ENCODE data around the gene SSH3.
A peak's percentile ranks its signal among the peaks of the same experiment; 100 is the strongest.

SSH3 gene

DNA sequence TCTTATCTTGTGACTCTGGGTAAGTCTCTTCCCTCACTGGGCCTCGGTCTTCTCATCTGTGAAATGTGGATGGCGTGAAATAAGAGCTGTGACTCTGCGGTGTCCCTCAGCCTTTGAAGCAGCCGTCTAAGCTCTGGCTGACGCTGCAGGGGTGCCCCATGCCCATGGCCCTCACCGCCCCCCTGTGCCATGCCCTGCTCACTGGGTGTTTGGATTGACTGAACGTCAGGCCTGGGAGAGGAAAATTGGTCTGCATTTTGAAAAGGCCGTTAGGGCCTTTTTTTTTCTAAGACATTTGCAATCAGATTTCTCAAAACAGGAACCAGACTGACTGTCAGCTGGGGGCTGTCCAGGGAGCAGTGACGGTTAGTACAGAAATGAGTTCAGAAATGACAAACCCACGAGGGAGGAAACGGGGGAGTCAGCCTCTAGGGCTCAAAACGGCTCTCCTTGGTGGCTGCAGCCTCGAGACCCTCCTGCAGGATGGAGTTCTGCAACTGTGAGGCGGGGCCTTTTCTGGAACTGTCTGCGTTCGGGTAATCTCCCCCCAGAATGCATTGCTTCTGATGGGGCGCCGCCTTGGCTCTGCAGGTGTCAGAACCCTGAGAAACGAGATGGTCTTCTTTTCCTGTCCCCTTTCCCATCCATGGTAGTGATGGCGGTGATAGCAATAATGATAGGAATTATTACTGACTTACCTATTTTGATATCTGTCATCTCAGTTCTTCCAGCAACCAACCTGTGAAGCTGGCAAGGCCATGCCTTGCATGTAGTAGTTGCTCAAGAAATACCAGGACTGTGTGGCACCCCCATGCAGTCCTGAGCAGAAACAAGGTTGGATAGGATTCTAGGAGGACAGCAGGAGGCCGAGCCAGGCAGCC is 35.0 kb upstream of the SSH3 start:
- peak; percentile 46 to 53 for DNase-seq

DNA sequence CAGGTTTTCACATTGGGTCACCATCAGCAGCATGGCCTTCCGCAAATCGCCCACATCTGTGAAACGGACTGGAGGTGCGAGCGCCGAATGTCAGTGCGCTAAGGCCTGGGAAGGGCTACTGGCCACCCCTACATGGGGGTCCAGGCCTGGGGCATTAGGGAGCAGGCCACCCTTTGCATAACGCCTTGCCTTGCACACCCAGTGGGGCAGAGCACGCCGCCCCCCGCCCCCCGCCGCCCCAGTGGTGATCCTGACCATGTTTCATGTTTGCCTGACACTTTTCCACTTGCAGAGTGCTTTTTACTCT is 34.4 kb upstream of the SSH3 start:
- no peak for DNase-seq

DNA sequence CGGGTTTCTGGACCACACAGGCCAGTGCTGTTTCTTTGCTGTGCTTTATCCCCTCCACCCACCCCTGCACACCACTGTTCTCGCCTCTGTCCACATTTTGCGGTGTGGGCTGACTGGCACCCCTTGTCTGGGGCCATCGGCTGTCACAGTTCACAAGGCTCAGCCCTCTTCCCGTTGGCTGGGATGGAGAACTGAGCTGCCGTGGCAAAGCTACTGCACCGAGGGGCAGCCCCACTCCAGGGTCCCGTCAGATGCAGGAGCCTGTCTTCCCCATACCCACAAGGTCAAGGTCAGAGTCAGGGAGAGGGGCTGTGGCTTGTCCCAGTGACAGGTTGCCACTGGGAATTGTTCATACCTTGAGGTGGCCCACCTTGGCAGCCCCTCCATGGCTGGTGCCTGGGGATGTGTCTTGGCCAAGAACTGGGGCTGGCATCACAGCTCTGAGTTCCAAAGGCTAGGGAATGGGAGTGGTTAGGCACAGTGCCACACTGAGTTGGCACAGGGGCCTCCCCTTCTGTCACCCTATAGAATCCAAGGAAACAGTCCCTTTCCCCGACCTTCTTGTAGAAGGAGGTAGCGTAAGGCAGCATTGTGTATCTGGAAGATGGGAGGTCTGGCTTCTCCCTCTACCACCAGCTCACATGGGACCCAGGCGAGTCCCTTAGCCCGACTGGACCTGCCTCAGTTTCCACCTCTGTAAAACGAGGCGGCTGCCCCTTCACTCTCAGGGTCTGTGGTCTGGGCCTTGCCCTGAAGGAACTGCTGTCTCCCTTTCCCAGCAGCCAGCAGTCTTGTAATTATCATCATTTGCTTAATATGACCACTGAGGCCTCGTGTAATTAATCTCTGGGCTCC is 33.7 kb upstream of the SSH3 start:
- DNase-seq: no peak

DNA sequence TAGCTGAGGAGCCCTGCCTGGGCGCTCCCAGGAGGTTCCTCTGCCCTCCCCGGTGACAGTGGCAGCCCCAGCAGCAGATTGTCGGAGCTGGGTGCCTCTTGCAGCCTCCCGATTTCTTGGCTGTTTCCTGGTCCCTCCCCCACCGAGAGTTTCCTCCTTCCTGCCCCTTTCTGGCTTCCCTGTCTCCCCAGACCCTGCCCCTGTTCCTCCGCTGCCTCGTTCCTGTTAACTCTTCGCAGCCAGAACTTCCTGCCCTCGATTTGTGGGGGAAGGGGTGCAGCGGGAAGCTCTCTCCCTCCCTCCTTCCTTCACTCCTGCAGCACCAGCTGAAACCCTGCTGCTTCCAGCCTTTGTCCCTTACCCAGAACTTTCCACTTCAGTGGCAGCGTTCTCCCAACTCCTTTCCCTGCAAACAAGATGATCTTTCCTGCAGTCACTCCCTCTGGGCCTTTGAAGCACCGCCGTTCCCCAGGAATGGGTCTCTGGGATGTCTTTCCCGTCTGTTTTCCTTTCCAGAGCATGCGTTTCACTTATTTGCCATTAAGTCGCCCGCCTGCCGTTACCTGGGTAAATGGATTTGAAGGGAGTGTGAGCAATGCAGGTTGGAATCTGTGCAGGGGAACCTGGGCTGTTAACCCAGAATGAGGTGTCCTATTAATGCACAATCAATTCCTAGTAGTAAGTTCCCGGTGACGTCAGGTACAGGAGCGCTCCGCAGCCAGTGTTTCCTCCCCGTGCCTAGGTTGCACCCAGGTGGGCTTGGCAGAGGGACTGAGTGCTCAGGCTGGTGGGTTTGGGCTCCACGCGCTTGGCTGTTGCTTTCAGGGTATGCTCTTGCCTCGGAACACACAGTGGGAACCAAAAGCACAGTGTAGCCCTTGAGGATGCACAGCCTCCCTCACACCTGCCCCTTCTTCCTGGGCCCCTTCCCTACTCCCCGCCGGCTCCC is 32.8 kb upstream of the SSH3 start:
- DNase-seq: no peak

DNA sequence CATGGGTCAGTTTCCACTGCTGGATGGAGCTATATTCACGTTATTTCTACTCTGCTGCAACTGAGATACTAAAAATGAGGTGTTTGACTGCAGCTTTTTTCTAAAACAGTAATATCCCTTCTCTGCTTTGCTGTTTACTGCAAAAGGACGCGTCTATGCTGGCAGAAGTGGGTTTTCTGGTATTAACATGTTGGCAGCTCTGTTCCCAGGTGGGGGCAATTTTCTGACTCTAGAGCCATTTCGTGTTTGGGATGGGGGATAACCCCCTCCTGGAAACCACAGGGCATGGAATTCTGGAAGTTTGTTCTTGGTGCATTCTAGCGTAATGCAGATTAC is 32.2 kb upstream of the SSH3 start:
- no peak for DNase-seq

DNA sequence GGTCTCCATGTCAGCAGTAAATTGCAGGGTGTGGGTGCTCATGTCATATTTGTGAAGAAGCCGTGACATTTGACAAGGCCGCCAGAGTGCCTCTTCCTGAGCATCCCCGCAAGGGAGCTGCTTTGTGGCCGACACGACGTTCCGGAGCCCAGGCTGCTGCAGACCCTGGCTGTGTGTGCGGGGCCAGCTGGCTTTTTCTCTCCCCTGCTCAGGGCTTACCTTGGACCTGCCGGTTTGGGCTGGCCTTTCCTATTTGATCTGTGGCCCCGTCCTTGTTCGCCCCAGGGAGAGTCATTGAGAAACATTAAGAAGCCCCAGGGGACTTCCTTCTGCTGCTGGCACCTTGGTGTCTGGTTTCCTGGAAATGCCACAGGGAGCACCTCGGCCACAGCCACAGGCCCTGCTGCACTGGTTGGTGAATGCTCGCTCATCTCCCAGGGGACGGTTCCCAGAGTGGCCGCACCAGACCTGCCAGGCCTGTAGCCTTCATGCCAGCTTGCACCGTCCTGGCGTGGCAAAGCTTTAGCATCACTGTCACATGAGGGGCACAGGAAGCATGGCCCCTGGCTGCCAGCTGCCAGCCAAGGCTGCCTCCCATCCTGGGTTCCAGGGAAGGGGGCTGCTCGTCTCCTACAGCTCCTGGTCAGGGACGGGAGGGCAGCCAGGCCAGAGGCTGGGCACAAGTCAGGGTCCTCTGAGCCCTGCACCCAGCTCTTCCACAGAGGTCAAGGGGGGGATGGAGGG is 31.6 kb upstream of the SSH3 start:
- DNase-seq: peak in 1 of 2 donors; percentile 40

DNA sequence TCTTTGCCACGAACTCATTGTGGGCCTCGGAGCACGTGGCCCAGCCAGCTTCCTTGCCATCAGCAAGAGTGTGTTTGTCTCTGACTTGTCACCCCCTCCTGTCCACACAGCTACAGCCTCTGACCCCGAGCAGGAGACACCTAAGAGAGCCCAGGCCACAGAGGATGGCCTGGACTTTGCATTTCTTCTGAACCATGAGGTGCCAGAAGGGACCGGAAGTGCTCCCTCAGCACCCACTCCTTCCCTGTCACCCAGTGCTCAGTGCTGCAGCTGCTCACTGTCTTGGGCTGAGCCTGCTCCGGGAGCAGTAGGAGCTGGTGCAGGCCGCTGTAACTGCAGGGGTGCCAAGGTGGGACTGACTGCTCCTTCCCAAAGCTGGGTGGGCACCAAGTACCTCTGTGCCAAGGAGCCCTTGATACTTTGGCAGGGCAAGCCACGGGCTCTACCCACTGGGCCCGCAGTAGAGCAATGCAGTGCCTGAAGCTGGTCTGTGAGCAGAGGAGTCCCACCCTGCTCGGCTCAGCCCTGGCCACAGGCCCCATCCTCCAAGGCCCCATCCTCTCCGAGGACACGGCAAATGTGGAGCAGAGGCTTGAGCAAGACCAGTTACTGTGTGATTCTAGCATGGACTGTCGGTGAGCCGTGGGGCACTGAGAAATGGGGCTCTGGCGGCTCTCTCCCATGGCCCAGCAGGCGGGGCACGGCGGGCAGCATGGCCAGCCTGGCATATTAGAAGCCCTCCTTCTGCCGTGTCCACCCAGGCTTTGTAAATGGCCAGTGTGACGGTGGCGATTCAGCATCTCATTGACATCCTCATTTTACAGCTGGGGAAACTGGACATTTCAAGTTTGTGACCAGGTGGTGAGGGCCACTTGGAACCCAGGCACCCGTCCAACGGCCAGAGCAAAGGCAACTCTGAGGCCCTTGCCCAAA is 30.7 kb upstream of the SSH3 start:
- no peak for DNase-seq

DNA sequence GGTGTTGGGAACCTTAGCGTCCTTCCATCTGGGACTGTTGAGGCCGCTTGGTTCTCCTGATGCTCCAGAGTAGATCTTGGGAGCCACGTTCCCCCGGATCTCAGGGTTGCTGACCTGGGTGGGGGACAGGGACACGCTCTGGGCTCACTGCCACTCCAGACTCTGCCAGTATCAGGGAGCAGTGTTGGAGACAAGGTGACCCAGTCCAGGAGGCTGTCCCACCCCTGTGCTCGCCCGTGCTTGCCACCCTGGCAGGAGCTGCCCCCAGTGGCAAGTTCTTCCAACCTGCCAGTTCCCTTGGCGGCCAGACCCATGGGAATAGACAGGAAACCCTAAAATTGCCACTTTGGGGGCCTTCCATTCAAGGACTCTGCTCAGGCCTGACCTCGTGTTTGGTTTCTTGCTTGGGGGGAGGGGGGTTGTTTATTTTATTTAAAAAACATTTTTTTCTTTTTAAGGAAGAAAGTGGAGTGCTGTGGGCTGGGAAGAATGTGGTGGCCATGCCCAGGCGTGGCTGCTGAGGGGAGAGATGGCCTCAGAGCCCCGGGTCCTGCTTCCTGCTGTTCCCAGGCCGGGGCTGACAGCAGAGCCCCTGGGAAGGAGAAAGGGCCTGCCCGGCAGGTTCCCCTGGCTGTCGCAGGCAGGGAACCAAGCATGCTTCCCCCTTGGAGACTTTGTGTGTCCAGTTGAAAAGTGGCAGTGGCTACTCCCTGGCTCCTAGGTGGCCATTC is 29.9 kb upstream of the SSH3 start:
- no peak for DNase-seq

DNA sequence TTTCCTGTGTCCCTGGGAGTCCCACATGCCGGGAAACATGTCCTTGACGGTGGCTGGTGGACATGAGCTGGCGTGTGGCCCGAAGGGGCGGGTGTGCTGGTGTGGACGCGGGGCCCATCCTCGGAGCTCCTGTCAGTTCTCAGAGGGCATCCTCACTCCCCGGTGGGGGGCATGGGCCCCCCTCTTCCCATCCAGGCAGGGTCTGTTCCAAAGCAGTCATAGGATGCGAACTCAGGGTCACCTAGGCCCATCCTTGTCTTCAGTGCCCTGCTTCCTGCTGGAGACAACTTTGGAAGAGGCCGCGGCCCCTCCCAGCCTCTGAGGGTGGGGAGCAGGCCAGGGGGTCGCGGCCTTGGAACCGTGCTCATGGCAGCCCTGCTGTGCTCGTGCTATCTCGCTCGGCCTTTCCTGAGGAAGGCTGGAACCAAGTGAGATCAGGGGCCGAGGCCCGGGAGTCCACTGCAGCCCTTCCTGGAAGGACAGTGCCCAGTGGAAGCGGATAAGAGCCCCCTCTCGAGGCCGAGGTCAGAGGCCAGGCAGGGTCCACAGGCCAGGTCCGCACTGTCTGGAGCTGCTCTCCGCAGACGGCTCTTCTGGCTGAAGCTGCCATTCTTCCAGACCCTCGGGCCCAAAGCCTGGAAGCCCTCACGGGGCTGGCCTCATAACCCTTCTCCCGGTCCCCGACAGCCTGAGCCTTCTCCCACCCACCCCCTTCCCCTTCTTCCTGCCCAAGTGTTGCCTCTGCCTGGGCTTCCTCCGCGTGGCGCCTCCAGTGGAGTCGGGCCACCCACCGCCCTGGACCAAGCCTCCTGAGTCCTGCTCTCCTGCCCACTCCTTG is 28.3 kb upstream of the SSH3 start:
- no peak for DNase-seq

DNA sequence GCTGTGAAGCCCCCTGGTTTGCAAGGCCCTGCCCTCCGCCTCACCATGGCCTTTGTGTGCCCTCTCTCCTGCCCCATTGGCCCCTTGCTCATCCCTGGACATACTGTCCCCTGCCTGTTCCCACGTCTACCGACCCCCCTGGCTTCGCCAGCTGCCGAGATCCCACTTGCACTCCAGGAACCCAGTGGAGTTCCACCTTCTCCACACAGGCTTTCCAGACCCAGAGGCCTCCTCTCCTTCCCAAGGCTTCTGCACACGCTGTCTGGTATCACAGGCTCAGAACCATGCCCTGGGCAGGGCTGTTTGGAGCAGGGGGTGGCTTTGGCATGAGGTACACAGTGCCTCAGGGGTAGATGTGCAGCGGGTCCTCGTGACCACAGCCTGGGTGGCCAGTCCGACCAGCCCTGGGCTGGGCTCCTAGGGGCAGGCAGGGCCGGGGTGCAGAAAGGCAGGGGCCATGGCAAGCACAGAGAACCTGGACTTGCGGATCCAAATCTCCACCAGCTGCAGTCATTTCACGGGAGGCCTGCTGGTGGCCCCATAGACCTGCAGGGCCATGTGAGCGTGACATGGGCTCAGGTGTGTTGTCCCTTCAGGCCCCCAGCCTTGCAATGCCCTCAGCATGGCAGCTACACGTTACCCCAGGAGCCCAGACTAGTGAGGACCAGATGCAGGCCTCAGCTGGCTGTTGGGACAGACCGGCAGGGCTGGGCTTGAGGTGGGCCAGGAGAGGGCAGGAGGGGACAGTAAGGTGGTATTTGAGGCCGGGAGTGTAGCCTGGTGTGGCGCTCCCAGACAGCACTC is 27.5 kb upstream of the SSH3 start:
- no peak for DNase-seq

DNA sequence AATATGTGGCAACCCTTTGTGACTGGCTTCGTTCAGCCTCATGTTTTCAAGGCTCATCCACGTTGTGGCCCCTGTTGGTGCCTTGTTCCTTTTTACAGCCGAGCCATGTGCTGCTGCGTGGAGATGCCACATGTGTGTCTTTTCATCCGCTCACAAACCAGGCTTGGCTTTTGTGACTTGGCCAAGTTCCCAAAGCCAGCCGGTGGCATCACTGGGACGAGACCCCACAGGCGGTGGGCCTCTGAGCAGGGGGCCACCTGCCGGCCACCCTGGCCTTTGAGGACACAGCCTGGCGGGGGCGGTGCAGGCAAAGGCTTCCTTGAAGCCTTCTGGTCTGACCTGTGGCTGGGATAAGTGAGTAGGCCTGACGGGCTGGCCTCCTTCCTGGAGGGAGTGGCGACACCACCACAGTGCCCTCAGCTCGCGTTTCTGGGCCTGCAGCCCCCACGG is 26.5 kb upstream of the SSH3 start:
- DNase-seq: no peak

DNA sequence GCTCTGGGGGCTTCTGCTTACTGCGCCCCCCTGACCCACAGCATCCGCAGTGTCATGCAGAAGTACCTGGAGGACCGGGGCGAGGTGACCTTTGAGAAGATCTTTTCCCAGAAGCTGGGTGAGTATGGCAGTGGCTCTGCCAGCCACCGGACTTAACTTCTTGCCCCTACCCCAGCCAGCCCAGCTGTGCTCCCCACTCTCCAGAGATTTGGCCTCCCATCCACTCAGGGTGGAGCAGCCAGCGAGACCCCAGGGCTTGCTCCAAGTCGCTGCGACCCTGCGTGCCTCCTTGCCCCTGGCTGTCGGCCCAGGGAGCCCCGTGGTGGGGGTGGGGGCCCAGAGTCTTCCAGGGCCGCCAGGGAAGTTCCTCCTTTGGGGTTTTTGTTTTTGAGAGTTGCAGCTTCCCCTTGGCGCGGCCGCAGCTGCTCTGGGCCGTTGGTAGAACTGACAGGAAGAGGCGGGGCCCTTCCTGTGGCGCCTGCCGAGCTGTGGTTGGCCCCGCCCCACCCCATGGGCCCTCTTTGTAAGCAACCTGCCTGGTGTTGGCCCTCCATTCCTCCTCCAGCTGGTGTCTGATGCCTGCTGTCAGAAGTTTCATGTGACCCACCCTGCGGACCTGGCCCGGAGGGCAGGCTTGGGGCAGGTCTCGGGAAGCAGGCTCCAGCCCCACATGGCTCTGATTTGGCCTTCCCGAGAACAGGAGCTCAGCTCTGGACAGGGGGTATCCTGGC is 25.9 kb upstream of the SSH3 start:
- peak; percentile 85 to 89 for DNase-seq

DNA sequence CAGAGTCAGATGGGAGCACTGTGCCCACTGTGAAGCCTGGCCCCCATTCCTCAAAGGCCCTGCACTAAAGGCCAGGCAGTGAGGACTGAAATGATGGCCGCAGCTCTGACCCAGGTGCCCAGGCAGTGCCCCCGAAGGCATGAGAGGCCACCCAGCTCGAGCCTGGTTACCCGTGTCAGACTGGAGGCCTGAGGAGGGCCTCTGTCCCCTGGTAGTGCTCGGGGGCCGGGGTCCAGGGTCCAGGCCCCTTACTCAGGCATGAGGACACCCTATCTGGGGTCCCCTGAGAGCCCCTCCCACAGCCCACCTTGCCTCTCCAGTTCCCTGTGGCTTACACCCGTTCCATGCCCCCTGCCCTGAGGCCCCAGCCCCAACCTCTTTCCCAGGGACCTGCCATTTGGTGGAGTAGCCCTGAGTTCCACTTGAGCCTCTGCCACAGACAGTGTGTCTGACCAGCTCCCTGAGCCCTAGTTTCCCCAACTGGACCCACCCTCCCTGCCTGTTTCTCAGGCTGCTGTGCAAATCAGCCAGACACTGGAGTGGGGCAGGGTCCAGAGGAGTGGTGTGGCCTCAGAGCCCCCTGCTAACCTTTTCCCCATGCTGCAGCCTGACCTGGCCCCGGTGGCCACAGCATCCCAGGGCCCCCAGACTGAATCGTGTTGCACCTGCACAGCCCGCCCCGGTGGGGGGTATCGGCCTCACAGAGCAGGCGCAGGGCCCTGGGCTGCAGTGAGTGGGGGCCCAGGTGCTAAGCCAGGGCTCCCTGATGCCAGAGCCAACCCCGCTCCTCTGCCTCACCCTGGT is 25.0 kb upstream of the SSH3 start:
- no peak for DNase-seq

DNA sequence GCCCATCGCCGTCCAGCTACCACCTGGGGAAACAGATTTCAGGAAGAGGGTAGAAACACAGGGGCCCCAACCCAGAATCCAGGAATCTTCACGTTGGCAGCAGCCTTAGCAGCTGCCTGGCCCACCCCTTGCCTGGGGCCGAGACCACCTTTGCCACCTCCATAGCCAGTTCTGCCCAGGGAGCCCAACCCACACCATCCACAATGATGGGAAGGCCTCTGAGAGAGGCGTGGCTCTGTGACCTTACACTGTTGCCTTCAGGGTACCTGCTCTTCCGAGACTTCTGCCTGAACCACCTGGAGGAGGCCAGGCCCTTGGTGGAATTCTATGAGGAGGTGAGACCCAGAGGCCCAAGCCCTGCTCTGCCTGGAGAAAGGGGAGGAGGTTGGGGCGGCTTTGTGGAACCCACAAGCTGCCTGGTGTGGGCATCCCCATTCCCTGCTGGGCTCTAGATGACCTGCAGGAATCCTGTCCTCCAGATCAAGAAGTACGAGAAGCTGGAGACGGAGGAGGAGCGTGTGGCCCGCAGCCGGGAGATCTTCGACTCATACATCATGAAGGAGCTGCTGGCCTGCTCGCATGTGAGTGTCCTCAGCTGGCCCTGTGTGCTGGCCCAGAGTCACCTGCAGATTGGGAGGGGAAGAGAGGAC is 24.3 kb upstream of the SSH3 start:
- no peak for DNase-seq

DNA sequence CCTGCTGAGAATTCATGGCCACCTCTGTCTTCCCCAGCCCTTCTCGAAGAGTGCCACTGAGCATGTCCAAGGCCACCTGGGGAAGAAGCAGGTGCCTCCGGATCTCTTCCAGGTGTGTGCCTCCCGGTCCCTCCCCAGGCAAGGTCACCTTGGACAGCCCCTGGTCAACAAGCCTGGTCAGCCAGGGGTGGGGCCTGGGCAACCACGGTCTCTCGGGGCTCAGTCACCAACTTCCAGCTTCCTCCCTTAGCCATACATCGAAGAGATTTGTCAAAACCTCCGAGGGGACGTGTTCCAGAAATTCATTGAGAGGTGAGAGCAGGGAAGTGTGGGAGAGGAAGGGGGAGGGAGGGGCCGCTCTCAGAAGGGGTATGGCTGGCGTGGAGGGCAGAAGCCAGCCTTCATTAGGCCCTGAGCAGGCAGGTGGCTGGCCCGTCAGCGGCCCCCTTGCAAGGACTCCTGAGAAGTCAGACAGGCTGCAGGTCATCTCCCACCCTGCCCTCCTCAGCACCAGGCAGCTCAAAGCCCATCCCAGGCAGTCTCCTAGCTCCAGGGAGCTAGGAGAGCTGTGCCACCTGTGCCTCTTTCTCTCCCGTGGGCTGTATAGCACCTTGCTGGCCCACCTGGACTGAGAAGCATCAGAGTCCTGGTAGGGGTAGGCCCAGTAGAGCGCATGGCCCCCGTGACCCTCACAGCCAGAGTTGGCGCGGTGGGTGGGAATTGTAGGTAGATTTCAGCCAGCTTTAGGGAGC is 23.6 kb upstream of the SSH3 start:
- DNase-seq: no peak

DNA sequence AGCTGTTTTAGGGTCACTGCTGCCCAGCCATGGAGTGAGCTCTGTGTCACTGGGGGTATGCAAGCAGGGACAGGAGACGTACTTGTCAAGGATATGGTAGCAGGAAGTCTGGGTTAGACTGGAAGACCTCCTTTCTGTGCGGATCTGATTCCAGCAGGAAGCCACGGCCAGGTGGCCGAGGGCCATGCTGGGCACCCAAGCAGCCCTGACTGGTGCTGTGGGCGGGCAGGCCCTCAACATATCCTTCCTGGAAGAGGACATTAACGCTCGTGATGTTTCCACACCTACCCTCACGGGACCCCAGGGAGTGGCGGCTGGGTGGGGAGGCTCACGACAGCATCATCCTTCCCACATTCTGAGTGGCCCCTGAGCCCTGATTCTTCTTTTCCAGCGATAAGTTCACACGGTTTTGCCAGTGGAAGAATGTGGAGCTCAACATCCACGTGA is 23.0 kb upstream of the SSH3 start:
- no peak for DNase-seq

Data from activated CD4-positive, alpha-beta T cell treated with anti-CD3 and anti-CD28 coated beads for 4 hours (primary cell).